Spleen (tissue), 11 donors: ENCODE results near the gene GABARAPL2. TPM values are rescaled to one million over a fixed set of nuclear protein-coding genes. Genes with fewer than 3 reads are reported as not detected.

Experiments used
- DNase-seq: peaks from one replicate; pipeline ENCODE4 v3.0.0-alpha.2; 2020
- H3K27ac ChIP-seq, 8 donors: fragments of 200-600 bp; sonication (generic) in 7 of 8; 1 replicate in 4 of 8; 2 replicates in 4 of 8; pipeline versions ENCODE4 v1.5.0 to v1.8.0; 2016 to 2021; ENCODE audit warnings: inconsistent platforms in 4 of 8, mild to moderate bottlenecking in 4 of 8, moderate library complexity in 1 of 8
- H3K27me3 ChIP-seq, 7 donors: fragments of 200-600 bp; sonication (generic) in 6 of 7; replicated peaks in 1 of 7; 1 replicate in 4 of 7; 2 replicates in 3 of 7; pipeline versions ENCODE4 v1.5.0 to v1.8.0; 2016 to 2021; ENCODE audit warnings: inconsistent platforms in 3 of 7, mild to moderate bottlenecking in 1 of 7
- H3K36me3 ChIP-seq, 6 donors: fragments of 200-600 bp; sonication (generic) in 5 of 6; 1 replicate in 4 of 6; 2 replicates in 2 of 6; pipeline versions ENCODE4 v1.5.0 to v1.8.0; 2016 to 2021; ENCODE audit warnings: inconsistent platforms in 2 of 6
- H3K4me1 ChIP-seq, 6 donors: fragments of 200-600 bp; sonication (generic) in 5 of 6; 1 replicate in 3 of 6; 2 replicates in 3 of 6; pipeline versions ENCODE4 v1.5.0 to v1.8.0; 2016 to 2021; ENCODE audit warnings: inconsistent platforms in 3 of 6
- H3K4me3 ChIP-seq, 8 donors: fragments of 200-600 bp; sonication (generic) in 7 of 8; 1 replicate in 4 of 8; 2 replicates in 4 of 8; pipeline versions ENCODE4 v1.5.0 to v1.8.0; 2016 to 2021; ENCODE audit warnings: inconsistent platforms in 4 of 8, mild to moderate bottlenecking in 4 of 8, moderate library complexity in 2 of 8
- H3K9me3 ChIP-seq, 8 donors: fragments of 200-600 bp; sonication (generic) in 7 of 8; 1 replicate in 4 of 8; 2 replicates in 4 of 8; pipeline versions ENCODE4 v1.5.0 to v1.8.0; 2016 to 2021; ENCODE audit warnings: inconsistent platforms in 4 of 8
- POLR2A ChIP-seq, 3 donors: fragments of 450-650 bp; IDR thresholded peaks; one replicate each; pipeline ENCODE4 v1.5.1; 2017; ENCODE audit warnings: antibody characterized with exemption in 3 of 3, mild to moderate bottlenecking in 1 of 3
- POLR2AphosphoS5 ChIP-seq, 3 donors: sonication (generic); formaldehyde crosslinking; IDR thresholded peaks; one replicate each; pipeline ENCODE4 v1.5.1; 2017; ENCODE audit warnings: antibody characterized with exemption in 3 of 3
- WGBS, 5 donors: extraction: QIAGEN DNeasy Blood & Tissue Kit in 3 of 5; methylation state at CpG; one replicate each; pipeline versions ENCODE4 v1.1.5 to v1.1.7; 2013 to 2018; 5-methylcytosine and 5-hydroxymethylcytosine counted together
- intact Hi-C: fragments of 100-400 bp; cut with DNase I; formaldehyde crosslinking; loops from one replicate; pipeline ENCODE4 v1.15.0; 2023; ENCODE audit warnings: low total_unique reads
- polyA plus RNA-seq, 3 donors: library from polyadenylated mRNA; stranded (reverse); fragments of 200-250 nt; gene quantifications; one replicate each; pipeline ENCODE4 v1.2.1, GENCODE V29; 2013
- total RNA-seq, 7 donors: library from RNA; depleted of rRNA in 3 of 7; stranded (reverse); fragments of >200 nt in 3 of 7; fragmentation: NEBNext Ultra II Directional in 4 of 7; extraction: Animal tissue kit (Norgen Biotek cat#: 25700) in 4 of 7; gene quantifications; one replicate each; pipeline versions ENCODE4 v1.1.0 to v1.2.1, GENCODE V29; 2016 to 2021
- TF ChIP-seq, protein P1 (sequence below), 11 experiments: fragments of 200-600 bp in 7 of 11; fragments of 450-650 bp in 4 of 11; sonication (generic) in 4 of 11; IDR thresholded peaks in 8 of 11; conservative IDR thresholded peaks in 3 of 11; 1 replicate in 7 of 11; 2 replicates in 4 of 11; pipeline versions ENCODE4 v1.4.0 to v1.8.0; 2016 to 2021; ENCODE audit warnings: antibody characterized with exemption in 11 of 11, inconsistent platforms in 4 of 11, mild to moderate bottlenecking in 1 of 11
- donor health status: healthy with polysubstance abuse.
- donor health status: DM: no; HTN: no; CAD: no; lungs with moderate emphysema.
- donor health status: DM: no; HTN: no; CAD: no.
- donor health status: Bipolar disorder and iron deficiency.
- donor health status: healthy.
- donor health status: DM: no; HTN: no; CAD: no.
- donor health status: DM: yes; HTN: yes; CAD: no.

Gene GABARAPL2
- total and polyA plus RNA-seq, 10 donors, result 86.6 to 169 (median 123) TPM

DNA sequence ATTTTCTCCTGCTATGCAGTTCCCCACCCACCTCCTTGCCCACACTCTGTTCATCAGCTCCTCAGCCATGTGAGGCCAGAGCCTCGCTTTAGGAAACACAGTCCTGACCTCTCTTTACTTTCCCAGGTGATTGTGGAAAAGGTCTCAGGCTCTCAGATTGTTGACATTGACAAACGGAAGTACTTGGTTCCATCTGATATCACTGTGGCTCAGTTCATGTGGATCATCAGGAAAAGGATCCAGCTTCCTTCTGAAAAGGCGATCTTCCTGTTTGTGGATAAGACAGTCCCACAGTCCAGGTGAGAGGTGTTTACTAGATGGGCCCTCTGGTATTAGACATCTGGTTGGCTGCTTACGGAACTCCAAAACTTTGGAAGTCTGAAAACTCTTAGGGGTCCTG, 1.7 kb downstream of the GABARAPL2 start:
- peaks cover 40 to 80% (median 67%) of the 10 kb centered on the region in 6 donors for H3K4me1 ChIP-seq
- no peaks in the 10 kb centered on the region for H3K27me3 ChIP-seq
- intact Hi-C loops, result loop anchor here (5.0 kb wide), 1 partner anchor 54 kb away; the partner anchor contains the start of gene ADAT1
- peak overlapping the region in 2 of 8 donors; percentile 78 to 97 for H3K4me3 ChIP-seq
- 81 to 94% (median 81%) methylated on average over 4 of the region's 4 CpGs for WGBS, 5 donors
- TF ChIP-seq POLR2AphosphoS5 (IDR thresholded peaks at IDR 0.05), result no peak
- TF ChIP-seq, protein P1, sequence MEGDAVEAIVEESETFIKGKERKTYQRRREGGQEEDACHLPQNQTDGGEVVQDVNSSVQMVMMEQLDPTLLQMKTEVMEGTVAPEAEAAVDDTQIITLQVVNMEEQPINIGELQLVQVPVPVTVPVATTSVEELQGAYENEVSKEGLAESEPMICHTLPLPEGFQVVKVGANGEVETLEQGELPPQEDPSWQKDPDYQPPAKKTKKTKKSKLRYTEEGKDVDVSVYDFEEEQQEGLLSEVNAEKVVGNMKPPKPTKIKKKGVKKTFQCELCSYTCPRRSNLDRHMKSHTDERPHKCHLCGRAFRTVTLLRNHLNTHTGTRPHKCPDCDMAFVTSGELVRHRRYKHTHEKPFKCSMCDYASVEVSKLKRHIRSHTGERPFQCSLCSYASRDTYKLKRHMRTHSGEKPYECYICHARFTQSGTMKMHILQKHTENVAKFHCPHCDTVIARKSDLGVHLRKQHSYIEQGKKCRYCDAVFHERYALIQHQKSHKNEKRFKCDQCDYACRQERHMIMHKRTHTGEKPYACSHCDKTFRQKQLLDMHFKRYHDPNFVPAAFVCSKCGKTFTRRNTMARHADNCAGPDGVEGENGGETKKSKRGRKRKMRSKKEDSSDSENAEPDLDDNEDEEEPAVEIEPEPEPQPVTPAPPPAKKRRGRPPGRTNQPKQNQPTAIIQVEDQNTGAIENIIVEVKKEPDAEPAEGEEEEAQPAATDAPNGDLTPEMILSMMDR (IDR thresholded peaks at IDR 0.05 in 8 of 11, conservative IDR thresholded peaks at IDR 0.05 in 3 of 11), result no peak
- no peak for TF ChIP-seq POLR2A (IDR thresholded peaks at IDR 0.05)
- H3K27ac ChIP-seq, result peak overlapping the region in 3 of 8 donors; percentile 28 to 67 (median 65)
- H3K36me3 ChIP-seq, result peaks cover 0 to 55% (median 47%) of the 10 kb centered on the region in 6 donors
- DNase-seq, result no peak
- no peaks in the 10 kb centered on the region for H3K9me3 ChIP-seq

DNA sequence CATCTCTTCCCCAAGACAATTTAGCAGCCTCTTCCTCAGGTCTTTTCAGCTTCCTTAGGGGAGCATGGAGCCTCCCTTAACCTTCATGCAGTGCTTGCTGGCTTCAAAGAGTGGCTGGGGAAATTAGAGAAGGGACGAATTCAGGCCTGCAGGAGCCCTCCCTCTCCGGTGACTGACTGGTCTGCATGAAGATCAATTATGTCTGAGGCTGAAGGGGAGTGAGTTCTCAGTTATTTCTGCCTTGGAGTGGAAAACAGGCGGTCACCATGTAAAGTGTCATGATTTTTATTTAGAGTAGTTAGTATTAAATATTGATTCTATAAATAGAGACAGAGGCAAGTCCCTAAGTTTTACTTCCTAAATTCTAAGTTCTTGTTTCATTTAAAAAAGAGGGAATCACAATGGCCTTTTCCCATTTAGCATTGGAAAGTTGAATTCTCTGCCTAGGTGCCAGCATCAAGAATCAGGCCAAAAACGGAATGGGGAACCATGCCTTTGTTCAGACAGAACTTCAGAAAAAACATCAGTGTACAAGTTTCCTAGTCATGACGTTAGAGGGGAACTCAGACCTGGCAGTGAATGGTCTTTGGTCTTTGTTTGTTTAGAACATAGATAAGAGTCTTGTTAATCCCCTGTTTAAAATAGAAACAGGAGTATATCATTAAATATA, 4.4 kb downstream of the GABARAPL2 start:
- H3K27ac ChIP-seq, result peak overlapping the region in 6 of 8 donors; percentile 45 to 67 (median 60)
- TF ChIP-seq, protein P1 (IDR thresholded peaks at IDR 0.05 in 8 of 11, conservative IDR thresholded peaks at IDR 0.05 in 3 of 11), result no peak
- no peak for TF ChIP-seq POLR2A (IDR thresholded peaks at IDR 0.05)
- TF ChIP-seq POLR2AphosphoS5 (IDR thresholded peaks at IDR 0.05), result no peak
- no peak for DNase-seq
- H3K27me3 ChIP-seq, result no peaks in the 10 kb centered on the region
- no peaks in the 10 kb centered on the region for H3K9me3 ChIP-seq
- WGBS, 5 donors, result 57 to 67% (median 59%) methylated on average over 5 of the region's 5 CpGs
- intact Hi-C loops, result no loop called here
- H3K36me3 ChIP-seq, result peaks cover 0 to 82% (median 72%) of the 10 kb centered on the region in 6 donors
- peaks cover 38 to 90% (median 77%) of the 10 kb centered on the region in 6 donors for H3K4me1 ChIP-seq
- no peak overlapping the region for H3K4me3 ChIP-seq

DNA sequence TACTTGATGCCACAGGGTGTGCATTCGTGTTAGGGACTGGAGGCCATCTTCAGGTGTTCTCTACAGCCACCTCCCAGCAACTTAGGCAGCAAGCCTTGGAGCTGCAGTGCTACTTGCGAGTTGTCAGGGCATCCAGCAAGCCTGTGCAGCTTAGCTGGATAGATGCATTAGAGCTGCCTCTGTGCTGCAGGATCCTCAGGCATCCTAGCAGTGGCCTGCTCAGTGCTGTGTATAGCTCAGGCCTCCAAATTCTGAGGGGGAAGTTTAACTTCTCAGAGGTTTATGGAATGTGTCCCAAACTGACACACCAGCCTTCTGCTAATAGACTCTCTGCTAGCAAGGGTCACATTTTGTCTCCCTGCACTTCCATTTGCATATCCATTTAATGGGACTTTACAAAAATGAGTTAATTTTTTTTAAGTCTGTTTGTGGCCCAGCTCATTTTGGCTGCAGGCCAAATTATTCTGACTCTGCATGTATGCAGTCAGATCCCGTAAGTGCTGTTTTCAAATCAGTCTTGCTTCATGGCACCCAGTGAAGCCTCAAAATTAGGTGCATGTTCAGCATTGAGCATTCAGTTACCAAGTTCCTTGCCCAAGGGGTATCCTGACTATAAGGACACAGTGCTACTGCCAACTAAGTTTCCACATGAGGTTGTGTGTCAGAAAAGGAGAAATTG, 6.8 kb downstream of the GABARAPL2 start:
- H3K4me3 ChIP-seq, result no peak overlapping the region
- DNase-seq, result no peak
- intact Hi-C loops, result no loop called here
- H3K4me1 ChIP-seq, result peaks cover 25 to 96% (median 72%) of the 10 kb centered on the region in 6 donors
- TF ChIP-seq, protein P1 (IDR thresholded peaks at IDR 0.05 in 8 of 11, conservative IDR thresholded peaks at IDR 0.05 in 3 of 11), result no peak
- TF ChIP-seq POLR2AphosphoS5 (IDR thresholded peaks at IDR 0.05) (no peak), POLR2A (IDR thresholded peaks at IDR 0.05) (no peak)
- no peaks in the 10 kb centered on the region for H3K9me3 ChIP-seq
- 61 to 80% (median 77%) methylated on average over 2 to 3 of the region's 3 CpGs for WGBS, 5 donors
- H3K27ac ChIP-seq, result peak overlapping the region in 2 of 8 donors; percentile 7 to 26
- no peaks in the 10 kb centered on the region for H3K27me3 ChIP-seq
- H3K36me3 ChIP-seq, result peaks cover 0 to 100% (median 93%) of the 10 kb centered on the region in 6 donors

DNA sequence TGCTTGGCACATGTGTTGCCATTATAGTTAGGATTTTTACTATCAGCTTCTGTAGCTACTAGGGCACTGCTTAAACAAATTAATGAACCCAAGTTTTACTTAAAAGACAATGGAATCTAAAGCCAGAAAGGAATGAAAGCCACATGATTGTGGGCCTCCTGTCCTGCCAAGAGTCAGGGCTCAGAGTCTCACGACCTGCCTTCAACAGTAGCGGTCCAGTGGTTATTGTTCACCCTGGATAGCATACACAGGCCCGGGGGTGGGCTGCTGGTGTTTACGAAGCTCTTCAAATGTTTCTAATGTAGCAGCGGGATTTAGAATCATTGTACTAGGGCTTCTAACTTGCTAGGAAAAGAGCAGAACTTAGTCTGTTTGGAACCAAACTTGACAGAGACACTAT, 7.8 kb downstream of the GABARAPL2 start:
- 88 to 97% (median 89%) methylated on average over 5 of the region's 5 CpGs for WGBS, 5 donors
- no peak for TF ChIP-seq POLR2A (IDR thresholded peaks at IDR 0.05)
- TF ChIP-seq, protein P1 (IDR thresholded peaks at IDR 0.05 in 8 of 11, conservative IDR thresholded peaks at IDR 0.05 in 3 of 11), result no peak
- no peak for TF ChIP-seq POLR2AphosphoS5 (IDR thresholded peaks at IDR 0.05)
- Histone ChIP-seq H3K36me3 (peaks cover 0 to 100% (median 93%) of the 10 kb centered on the region in 6 donors), H3K9me3 (no peaks in the 10 kb centered on the region), H3K27me3 (no peaks in the 10 kb centered on the region), H3K4me3 (no peak overlapping the region), H3K4me1 (peaks cover 18 to 88% (median 63%) of the 10 kb centered on the region in 6 donors), H3K27ac (peak overlapping the region in 1 of 8 donors; percentile 26)
- intact Hi-C loops, result no loop called here
- DNase-seq, result no peak
